Suprapubic skin (tissue), 4 donors: ENCODE measurements around the gene ATP11A. TPM values are rescaled to one million over a fixed set of nuclear protein-coding genes. Genes with fewer than 3 reads are reported as not detected.

Experiments
- DNase-seq, 2 donors: peaks; one replicate each; pipeline ENCODE4 v3.0.0-alpha.2; 2019; ENCODE audit warnings: low spot score in 2 of 2
- H3K27ac ChIP-seq: fragments of 200-600 bp; sonication (generic); one replicate; pipeline ENCODE4 v1.5.1; 2019
- H3K27me3 ChIP-seq: fragments of 200-600 bp; sonication (generic); one replicate; pipeline ENCODE4 v1.5.1; 2019
- H3K36me3 ChIP-seq: fragments of 200-600 bp; sonication (generic); one replicate; pipeline ENCODE4 v1.5.1; 2019
- H3K4me1 ChIP-seq: fragments of 200-600 bp; sonication (generic); one replicate; pipeline ENCODE4 v1.5.1; 2019
- H3K4me3 ChIP-seq: fragments of 200-600 bp; sonication (generic); one replicate; pipeline ENCODE4 v1.5.1; 2019; ENCODE audit warnings: mild to moderate bottlenecking
- H3K9me3 ChIP-seq: fragments of 200-600 bp; sonication (generic); one replicate; pipeline ENCODE4 v1.5.1; 2019
- EP300 ChIP-seq: sonication (generic); formaldehyde crosslinking; IDR thresholded peaks from one replicate; pipeline ENCODE4 v1.6.1; 2017; ENCODE audit warnings: antibody characterized with exemption
- POLR2A ChIP-seq, 2 donors: fragments of 450-650 bp; IDR thresholded peaks; one replicate each; pipeline ENCODE4 v1.6.1; 2017; ENCODE audit warnings: antibody characterized with exemption in 2 of 2, mild to moderate bottlenecking in 2 of 2, moderate library complexity in 2 of 2
- POLR2AphosphoS5 ChIP-seq, 3 donors: sonication (generic); formaldehyde crosslinking; IDR thresholded peaks; one replicate each; pipeline ENCODE4 v1.6.1; 2017; ENCODE audit warnings: antibody characterized with exemption in 3 of 3
- WGBS: methylation state at CpG from one replicate; pipeline ENCODE4 v1.1.5; 2018; 5-methylcytosine and 5-hydroxymethylcytosine counted together
- total RNA-seq, 4 donors: library from RNA; depleted of rRNA; stranded (reverse); fragments of >200 nt; gene quantifications; one replicate each; pipeline ENCODE4 v1.1.0, GENCODE V29; 2016
- TF ChIP-seq, protein P1 (sequence below), 2 donors: fragments of 200-600 bp in 1 of 2; fragments of 450-650 bp in 1 of 2; sonication (generic) in 1 of 2; IDR thresholded peaks; one replicate each; pipeline ENCODE4 v1.5.1; 2016 to 2019; ENCODE audit warnings: antibody characterized with exemption in 2 of 2, mild to moderate bottlenecking in 1 of 2, moderate library complexity in 1 of 2

ATP11A gene
- total RNA-seq, 4 donors from 2014 or later: 22.8 to 51.0 (median 39.8) TPM

DNA sequence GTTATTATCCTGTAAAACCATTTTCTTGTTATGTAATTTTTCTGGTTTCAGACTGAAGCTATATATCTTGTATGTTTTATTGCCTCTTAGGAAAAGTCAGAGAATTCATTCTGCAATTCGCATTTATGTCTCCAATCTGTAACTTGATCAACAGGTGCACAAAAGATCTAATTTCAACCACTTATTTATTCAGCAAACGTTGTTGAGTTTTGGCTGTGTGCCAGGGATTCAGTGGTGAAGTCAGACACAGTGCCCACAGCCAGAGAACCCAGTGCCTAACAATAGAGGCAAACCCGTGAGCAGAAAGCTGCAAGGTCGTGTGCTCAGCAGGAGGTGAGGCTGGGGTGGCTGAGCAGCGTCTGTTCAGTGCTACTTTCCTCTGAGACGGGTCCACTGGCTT, 159.7 kb downstream of the ATP11A start:
- Histone ChIP-seq H3K4me3 (no peak overlapping the region), H3K9me3 (no peaks in the 10 kb centered on the region), H3K4me1 (no peaks in the 10 kb centered on the region), H3K27ac (no peak overlapping the region), H3K36me3 (peaks cover 48% of the 10 kb centered on the region), H3K27me3 (no peaks in the 10 kb centered on the region)
- no peak for TF ChIP-seq POLR2A (IDR thresholded peaks at IDR 0.05)
- TF ChIP-seq EP300: no peak
- no peak for TF ChIP-seq POLR2AphosphoS5 (IDR thresholded peaks at IDR 0.05)
- TF ChIP-seq, protein P1, sequence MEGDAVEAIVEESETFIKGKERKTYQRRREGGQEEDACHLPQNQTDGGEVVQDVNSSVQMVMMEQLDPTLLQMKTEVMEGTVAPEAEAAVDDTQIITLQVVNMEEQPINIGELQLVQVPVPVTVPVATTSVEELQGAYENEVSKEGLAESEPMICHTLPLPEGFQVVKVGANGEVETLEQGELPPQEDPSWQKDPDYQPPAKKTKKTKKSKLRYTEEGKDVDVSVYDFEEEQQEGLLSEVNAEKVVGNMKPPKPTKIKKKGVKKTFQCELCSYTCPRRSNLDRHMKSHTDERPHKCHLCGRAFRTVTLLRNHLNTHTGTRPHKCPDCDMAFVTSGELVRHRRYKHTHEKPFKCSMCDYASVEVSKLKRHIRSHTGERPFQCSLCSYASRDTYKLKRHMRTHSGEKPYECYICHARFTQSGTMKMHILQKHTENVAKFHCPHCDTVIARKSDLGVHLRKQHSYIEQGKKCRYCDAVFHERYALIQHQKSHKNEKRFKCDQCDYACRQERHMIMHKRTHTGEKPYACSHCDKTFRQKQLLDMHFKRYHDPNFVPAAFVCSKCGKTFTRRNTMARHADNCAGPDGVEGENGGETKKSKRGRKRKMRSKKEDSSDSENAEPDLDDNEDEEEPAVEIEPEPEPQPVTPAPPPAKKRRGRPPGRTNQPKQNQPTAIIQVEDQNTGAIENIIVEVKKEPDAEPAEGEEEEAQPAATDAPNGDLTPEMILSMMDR (IDR thresholded peaks at IDR 0.05): no peak
- 72% methylated on average over 6 of the region's 6 CpGs for WGBS
- peak in 1 of 2 donors; percentile 55 for DNase-seq

DNA sequence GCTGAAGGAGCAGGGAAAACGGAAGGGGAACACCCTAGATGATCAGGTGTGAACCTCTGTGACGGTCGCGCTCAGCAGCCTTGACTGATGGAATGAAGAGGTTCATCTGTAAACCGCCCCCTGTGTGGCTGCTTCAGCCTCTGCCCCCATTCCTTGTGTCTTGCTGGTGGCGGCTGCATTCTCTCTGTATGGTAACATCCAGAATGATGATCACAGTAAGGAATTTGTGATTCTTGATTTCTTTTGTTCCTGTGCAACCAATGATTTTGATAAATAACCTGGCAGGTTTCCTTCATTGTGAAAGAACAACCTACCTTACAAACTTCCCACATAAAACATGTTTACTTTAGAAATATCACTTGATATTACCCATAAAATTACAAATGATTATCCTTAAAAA, 160.4 kb downstream of the ATP11A start:
- no peak for TF ChIP-seq EP300
- WGBS: over 99% methylated on average over 6 of the region's 6 CpGs
- no peaks in the 10 kb centered on the region for H3K27me3 ChIP-seq
- H3K4me3 ChIP-seq: no peak overlapping the region
- no peaks in the 10 kb centered on the region for H3K4me1 ChIP-seq
- no peaks in the 10 kb centered on the region for H3K9me3 ChIP-seq
- DNase-seq: peak in 1 of 2 donors; percentile 38
- peaks cover 50% of the 10 kb centered on the region for H3K36me3 ChIP-seq
- no peak overlapping the region for H3K27ac ChIP-seq

DNA sequence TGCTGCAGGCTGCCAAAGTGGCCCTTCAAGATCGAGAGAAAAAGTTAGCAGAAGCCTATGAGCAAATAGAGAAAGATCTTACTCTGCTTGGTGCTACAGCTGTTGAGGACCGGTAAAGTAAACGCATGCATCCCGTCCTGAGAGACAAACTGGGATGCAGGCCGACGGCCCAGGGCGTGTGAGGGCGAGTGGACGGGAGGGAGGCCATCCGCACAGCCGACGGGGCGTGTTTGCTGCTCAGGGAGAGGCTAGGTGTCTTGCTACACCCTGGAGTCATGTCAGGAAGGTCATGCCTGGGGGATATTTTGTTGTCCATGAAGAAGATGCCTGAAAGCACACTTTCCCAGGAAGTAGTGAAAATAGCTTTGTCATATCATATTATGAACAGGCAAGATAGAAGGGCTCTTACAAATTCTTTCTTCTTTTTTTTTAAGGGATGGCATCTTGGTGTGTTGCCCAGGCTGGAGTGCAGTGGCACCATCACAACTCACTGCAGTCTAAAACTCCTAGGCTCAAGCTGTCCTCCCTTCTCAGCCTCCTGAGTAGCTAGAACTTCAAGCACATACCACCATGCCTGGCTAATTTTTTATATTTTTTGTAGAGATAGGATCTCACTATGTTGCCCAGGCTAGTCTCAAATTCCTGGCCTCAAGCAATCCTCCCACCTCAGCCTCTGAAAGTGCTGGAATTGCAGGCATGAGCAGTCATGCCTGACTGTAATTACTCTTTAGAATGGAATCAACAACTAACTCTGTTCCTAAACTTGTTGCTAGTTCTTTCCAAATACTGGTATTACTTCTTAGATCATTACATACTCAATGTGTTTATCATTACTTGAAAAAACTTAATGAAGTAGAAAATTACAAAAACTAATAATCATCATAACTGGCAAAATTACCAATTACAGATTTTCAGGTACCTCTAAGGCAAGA, 161.5 kb downstream of the ATP11A start:
- peak in 1 of 2 donors; percentile 71 for DNase-seq
- Histone ChIP-seq H3K4me3 (no peak overlapping the region), H3K36me3 (peaks cover 57% of the 10 kb centered on the region), H3K27me3 (no peaks in the 10 kb centered on the region), H3K9me3 (no peaks in the 10 kb centered on the region), H3K27ac (no peak overlapping the region), H3K4me1 (no peaks in the 10 kb centered on the region)
- 93% methylated on average over 13 of the region's 13 CpGs for WGBS
- TF ChIP-seq POLR2A (IDR thresholded peaks at IDR 0.05) (no peak), EP300 (no peak), POLR2AphosphoS5 (IDR thresholded peaks at IDR 0.05) (no peak)
- TF ChIP-seq, protein P1 (IDR thresholded peaks at IDR 0.05): no peak

DNA sequence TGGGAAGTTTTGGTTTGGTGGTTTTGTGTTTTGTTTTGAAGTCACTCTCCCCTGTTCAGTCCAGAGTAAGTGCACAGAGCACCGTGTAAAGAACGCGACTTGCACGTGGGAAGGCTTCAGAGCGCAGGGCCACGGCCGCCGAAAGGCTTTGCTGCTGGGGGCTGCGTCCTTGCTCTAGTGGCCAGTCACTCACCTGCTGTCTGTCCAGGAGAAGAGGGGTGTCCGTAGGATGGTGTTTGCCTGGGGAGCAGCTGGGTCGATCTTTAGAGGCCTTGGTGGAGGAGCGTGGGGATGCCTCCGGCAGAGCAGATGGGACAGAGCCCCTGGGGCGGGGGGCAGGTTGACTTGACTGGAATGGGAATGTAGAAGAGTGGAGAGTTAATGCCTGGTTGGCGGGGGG, 162.6 kb downstream of the ATP11A start:
- Histone ChIP-seq H3K27ac (no peak overlapping the region), H3K36me3 (peaks cover 67% of the 10 kb centered on the region), H3K9me3 (no peaks in the 10 kb centered on the region), H3K27me3 (no peaks in the 10 kb centered on the region), H3K4me3 (no peak overlapping the region), H3K4me1 (no peaks in the 10 kb centered on the region)
- TF ChIP-seq POLR2AphosphoS5 (IDR thresholded peaks at IDR 0.05): no peak
- TF ChIP-seq POLR2A (IDR thresholded peaks at IDR 0.05): no peak
- TF ChIP-seq EP300: no peak
- TF ChIP-seq, protein P1 (IDR thresholded peaks at IDR 0.05): no peak
- DNase-seq: peak in 1 of 2 donors; percentile 54
- WGBS: 97% methylated on average over 14 of the region's 15 CpGs

DNA sequence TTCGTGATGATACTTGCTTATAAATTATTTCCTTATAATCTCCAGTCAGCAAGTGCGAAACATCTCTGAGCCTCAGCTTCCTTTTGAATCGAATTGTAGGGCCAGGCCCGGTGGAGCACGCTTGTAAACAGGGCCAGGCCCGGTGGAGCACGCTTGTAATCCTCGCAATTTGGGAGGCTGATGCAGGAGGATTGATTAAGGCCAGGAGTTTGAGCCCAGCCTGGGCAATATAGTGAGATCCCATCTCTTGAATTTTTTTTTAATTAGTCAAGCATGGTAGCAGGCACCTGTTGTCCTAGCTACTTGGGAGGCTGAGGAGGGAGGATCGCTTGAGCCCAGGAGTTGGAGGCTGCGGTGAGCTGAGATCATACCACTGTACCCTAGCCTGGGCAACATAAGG, 163.0 kb downstream of the ATP11A start:
- Histone ChIP-seq H3K4me1 (no peaks in the 10 kb centered on the region), H3K27ac (no peak overlapping the region), H3K27me3 (no peaks in the 10 kb centered on the region), H3K36me3 (peaks cover 71% of the 10 kb centered on the region), H3K9me3 (no peaks in the 10 kb centered on the region), H3K4me3 (no peak overlapping the region)
- peak in 1 of 2 donors; percentile 48 for DNase-seq
- TF ChIP-seq, protein P1 (IDR thresholded peaks at IDR 0.05): no peak
- TF ChIP-seq POLR2A (IDR thresholded peaks at IDR 0.05): no peak
- TF ChIP-seq POLR2AphosphoS5 (IDR thresholded peaks at IDR 0.05): no peak
- TF ChIP-seq EP300: no peak
- WGBS: over 99% methylated on average over 10 of the region's 10 CpGs
